Measurements from ENCODE around the gene TNFRSF12A. TPM values are rescaled to one million over a fixed set of nuclear protein-coding genes. Genes with fewer than 3 reads are reported as not detected.

The TNFRSF12A gene
- total RNA-seq, 1 experiment from 2014 or later, result 147 TPM

GRCh38 chr16:3030222-3031212 is 10.3 kb downstream of the TNFRSF12A start:
- Histone ChIP-seq H3K18ac (ENCODE audit: insufficient read length, low read depth, low read length) (no peak overlapping the region), H4K91ac (ENCODE audit: insufficient read length, low read depth, low read length) (no peak overlapping the region), H2BK120ac (ENCODE audit: low read depth, low read length, poor library complexity, severe bottlenecking) (no peak overlapping the region), H3K23ac (ENCODE audit: insufficient read length, low read depth, low read length) (no peak overlapping the region), H3K4me2 (ENCODE audit: insufficient read depth, insufficient read length, low read length) (no peak overlapping the region), H3K79me2 (ENCODE audit: insufficient read depth, low read length) (no peaks in the 10 kb centered on the region), H4K20me1 (ENCODE audit: control insufficient read depth, insufficient read depth, insufficient read length) (peaks cover 3% of the 10 kb centered on the region), H3K4ac (ENCODE audit: low read depth, low read length) (no peak overlapping the region), H3K27me3 (ENCODE audit: insufficient read depth, low read length) (no peaks in the 10 kb centered on the region), H3T11ph (ENCODE audit: low read length) (no peak overlapping the region), H3K56ac (ENCODE audit: insufficient read length, low read depth, low read length) (no peak overlapping the region), H3K79me1 (ENCODE audit: insufficient read depth, low read depth, low read length, poor library complexity, severe bottlenecking) (no peaks in the 10 kb centered on the region), H2AFZ (ENCODE audit: low read length) (no peak overlapping the region), H2BK5ac (ENCODE audit: insufficient read length, low read length) (no peak overlapping the region), H4K8ac (replicated peaks; ENCODE audit: insufficient read length, low read depth, low read length) (no peak overlapping the region), H3K27ac (ENCODE audit: insufficient read length, low read depth, low read length) (no peak overlapping the region), H3K23me2 (ENCODE audit: insufficient read length, low read depth, low read length, poor library complexity, severe bottlenecking) (no peaks in the 10 kb centered on the region), H3K14ac (ENCODE audit: insufficient read depth, low read length) (no peak overlapping the region), H2BK15ac (ENCODE audit: low read depth, low read length) (no peak overlapping the region), H4K5ac (ENCODE audit: insufficient read length, low read depth, low read length) (no peak overlapping the region), H3K4me1 (ENCODE audit: insufficient read depth, low read length) (no peaks in the 10 kb centered on the region), H3K9me3 (ENCODE audit: control insufficient read depth, low read depth, low read length) (no peaks in the 10 kb centered on the region), H2AK5ac (ENCODE audit: insufficient read length, low read length) (no peak overlapping the region), H2BK20ac (ENCODE audit: low read depth, low read length, poor library complexity, severe bottlenecking) (no peak overlapping the region), H3K9ac (ENCODE audit: extremely low read depth, insufficient read length, low read length) (no peak overlapping the region), H2BK12ac (ENCODE audit: insufficient read length, low read depth, low read length) (no peak overlapping the region)
- no CpG with 5 or more reads among the region's 33 CpGs for WGBS (ENCODE audit: extremely low coverage, insufficient read length, low lambda C conversion rate)
- DNase-seq, result no peak
- H3K4me3 Mint-ChIP-seq, result peak overlapping the region in 1 of 2 experiments; percentile 2; a peak in 2 of 5 replicates
- no peak for TF ChIP-seq CTCF (conservative IDR thresholded peaks at IDR 0.05)
- H3K36me3 Mint-ChIP-seq (ENCODE audit: insufficient read depth in 1 of 3, low read depth in 3 of 3), result peaks cover 11 to 35% (median 31%) of the 10 kb centered on the region in 3 experiments; a peak in 6 of 7 replicates
- no peak overlapping the region for H3K27ac Mint-ChIP-seq
- peaks cover 12 to 33% of the 10 kb centered on the region in 2 experiments for H3K4me1 Mint-ChIP-seq
- H3K9me3 Mint-ChIP-seq, result no peaks in the 10 kb centered on the region
- peaks cover 19% of the 10 kb centered on the region for H3K27me3 Mint-ChIP-seq (ENCODE audit: low read depth)

Data from H9 (cell line).